Measurements from ENCODE around the gene ITPR1.

The ITPR1 gene

GRCh38 chr3:4812591-4812990 is 319.4 kb downstream of the ITPR1 start:
- no peak for DNase-seq (ENCODE audit: low read depth, low spot score)

GRCh38 chr3:4813909-4814304 is 320.8 kb downstream of the ITPR1 start:
- no peak for DNase-seq (ENCODE audit: low read depth, low spot score)

- no peak for DNase-seq (ENCODE audit: low read depth, low spot score)
These were observed 321.3 kb downstream of the ITPR1 start for GRCh38 chr3:4814305-4814903.

GRCh38 chr3:4814904-4815574 is 321.9 kb downstream of the ITPR1 start:
- DNase-seq (ENCODE audit: low read depth, low spot score): no peak

- no peak for DNase-seq (ENCODE audit: low read depth, low spot score)
These were observed 323.2 kb downstream of the ITPR1 start for GRCh38 chr3:4816306-4816705.

GRCh38 chr3:4816718-4817117 is 323.6 kb downstream of the ITPR1 start:
- DNase-seq (ENCODE audit: low read depth, low spot score): no peak

- DNase-seq (ENCODE audit: low read depth, low spot score): no peak
These were observed 324.0 kb downstream of the ITPR1 start for GRCh38 chr3:4817128-4817527.

GRCh38 chr3:4818164-4818563 is 325.0 kb downstream of the ITPR1 start:
- DNase-seq (ENCODE audit: low read depth, low spot score): no peak

- no peak for DNase-seq (ENCODE audit: low read depth, low spot score)
These were observed 326.0 kb downstream of the ITPR1 start for GRCh38 chr3:4818986-4819693.

GRCh38 chr3:4819746-4820145 is 326.6 kb downstream of the ITPR1 start:
- no peak for DNase-seq (ENCODE audit: low read depth, low spot score)

GRCh38 chr3:4820296-4821121 is 327.4 kb downstream of the ITPR1 start:
- no peak for DNase-seq (ENCODE audit: low read depth, low spot score)

- DNase-seq (ENCODE audit: low read depth, low spot score): no peak
These were observed 328.2 kb downstream of the ITPR1 start for GRCh38 chr3:4821338-4821737.

- DNase-seq (ENCODE audit: low read depth, low spot score): no peak
These were observed 328.8 kb downstream of the ITPR1 start for GRCh38 chr3:4821975-4822374.

GRCh38 chr3:4822568-4822967 is 329.4 kb downstream of the ITPR1 start:
- no peak for DNase-seq (ENCODE audit: low read depth, low spot score)

- DNase-seq (ENCODE audit: low read depth, low spot score): no peak
These were observed 330.2 kb downstream of the ITPR1 start for GRCh38 chr3:4823385-4823784.

GRCh38 chr3:4823986-4824925 is 331.1 kb downstream of the ITPR1 start:
- no peak for DNase-seq (ENCODE audit: low read depth, low spot score)

GRCh38 chr3:4824926-4825325 is 331.8 kb downstream of the ITPR1 start:
- DNase-seq (ENCODE audit: low read depth, low spot score): no peak

GRCh38 chr3:4825436-4826236 is 332.5 kb downstream of the ITPR1 start:
- no peak for DNase-seq (ENCODE audit: low read depth, low spot score)

GRCh38 chr3:4826237-4827100 is 333.3 kb downstream of the ITPR1 start:
- DNase-seq (ENCODE audit: low read depth, low spot score): no peak

All from iPS DF 19.7 (cell line).